A673 (cell line): ENCODE results near the gene BPI. TPM values are rescaled to one million over a fixed set of nuclear protein-coding genes. Genes with fewer than 3 reads are reported as not detected.
A peak's percentile ranks its signal among the peaks of the same experiment; 100 is the strongest.
"Not testable (repeated sequence)": the region's sequence is repeated elsewhere in the genome, so short reads cannot be mapped to it uniquely, and the experiment has no call there.

Source experiments
- BruUV-seq: library from RNA; stranded (reverse); fragments of 400-500 nt; replicated peaks from 2 replicates; lab custom pipeline; 2021; lab: Mats Ljungman, UMichigan
- CTCF ChIA-PET: fragments of 300-600 bp; sonication (Branson Sonifier 250); formaldehyde crosslinking; loops from one replicate; lab custom pipeline; 2022; ENCODE audit warnings: antibody characterized with exemption; lab: Charles Lee
- POLR2A ChIA-PET: fragments of 300-600 bp; sonication (Branson Sonifier 250); formaldehyde crosslinking; loops from one replicate; lab custom pipeline; 2022; ENCODE audit warnings: antibody characterized with exemption; ENCODE audit not compliant: low non-redundant PET; lab: Charles Lee
- DNase-seq: peaks from one replicate; pipeline ENCODE4 v3.0.0-alpha.2; 2015; ENCODE audit warnings: low spot score
- H3K27ac ChIP-seq: fragments of 200-600 bp; sonication (generic); 2 replicates; pipeline ENCODE4 v1.5.1; 2016; ENCODE audit warnings: mixed run types, low read depth, mild to moderate bottlenecking, mixed read lengths, antibody characterized with exemption, low read length; ENCODE audit not compliant: poor library complexity, severe bottlenecking
- H3K27me3 ChIP-seq: fragments of 200-600 bp; sonication (generic); replicated peaks from 2 replicates; pipeline ENCODE4 v1.6.1; 2017; ENCODE audit warnings: mixed run types, low read depth, mild to moderate bottlenecking, mixed read lengths, antibody characterized with exemption, low read length; ENCODE audit not compliant: insufficient read depth, poor library complexity
- H3K36me3 ChIP-seq: fragments of 200-600 bp; sonication (generic); 2 replicates; pipeline ENCODE4 v1.6.1; 2016; ENCODE audit warnings: mixed run types, mild to moderate bottlenecking, mixed read lengths, antibody characterized with exemption, low read length; ENCODE audit not compliant: insufficient read depth, poor library complexity, severe bottlenecking
- H3K4me1 ChIP-seq: fragments of 200-600 bp; sonication (generic); 2 replicates; pipeline ENCODE4 v1.6.1; 2017; ENCODE audit warnings: mixed run types, mild to moderate bottlenecking, mixed read lengths, antibody characterized with exemption, low read length; ENCODE audit not compliant: insufficient read depth, poor library complexity, severe bottlenecking
- H3K4me3 ChIP-seq: fragments of 200-600 bp; sonication (generic); 2 replicates; pipeline ENCODE4 v1.5.1; 2016; ENCODE audit warnings: low read depth, mixed run types, mild to moderate bottlenecking, mixed read lengths, low read length; ENCODE audit not compliant: poor library complexity, severe bottlenecking
- H3K9me3 ChIP-seq: fragments of 200-600 bp; sonication (generic); 2 replicates; pipeline ENCODE4 v1.6.1; 2016; ENCODE audit warnings: mixed run types, low read depth, mild to moderate bottlenecking, mixed read lengths, antibody characterized with exemption, low read length; ENCODE audit not compliant: poor library complexity, severe bottlenecking
- CTCF ChIP-seq: fragments of 300-800, 200-600 bp; sonication (generic); conservative IDR thresholded peaks from 2 replicates; pipeline ENCODE4 v1.5.1; 2017; ENCODE audit warnings: low read depth, mild to moderate bottlenecking, antibody characterized with exemption, low read length, moderate library complexity, mixed read lengths
- EZH2 ChIP-seq: fragments of 200-600 bp; sonication (generic); IDR thresholded peaks from 2 replicates; pipeline ENCODE4 v1.6.1; 2017; ENCODE audit warnings: borderline replicate concordance, low read depth, mild to moderate bottlenecking, mixed read lengths, antibody characterized with exemption, low read length; ENCODE audit not compliant: poor library complexity, severe bottlenecking
- intact Hi-C: fragments of 100-400 bp; cut with micrococcal nuclease; formaldehyde crosslinking; loops from one replicate; pipeline ENCODE4 v1.10.0; 2022; ENCODE audit not compliant: unreplicated experiment
- total RNA-seq: library from RNA; stranded (reverse); gene quantifications from 2 replicates; pipeline ENCODE4 v1.2.3, GENCODE V29; 2021

Gene BPI
- total RNA-seq, 1 experiment from 2014 or later, result not detected

GRCh38 chr20:38278131-38278530 is 25.8 kb upstream of the BPI start:
- intact Hi-C loops, result no loop called here
- Histone ChIP-seq H3K36me3 (no peaks in the 10 kb centered on the region), H3K4me3 (no peak overlapping the region), H3K4me1 (no peaks in the 10 kb centered on the region), H3K27me3 (no peaks in the 10 kb centered on the region), H3K27ac (no peak overlapping the region), H3K9me3 (no peaks in the 10 kb centered on the region)
- POLR2A ChIA-PET, result interaction anchor here (0.6 kb wide), 1 partner anchor 129 kb away, joined by 17 read pairs; no protein-coding TSS in a partner anchor
- BruUV-seq, result no TSS peak
- no peak for DNase-seq
- TF ChIP-seq EZH2 (no peak), CTCF (no peak)
- CTCF ChIA-PET, result no interaction called here

- Histone ChIP-seq H3K4me1 (no peaks in the 10 kb centered on the region), H3K4me3 (no peak overlapping the region), H3K36me3 (no peaks in the 10 kb centered on the region), H3K9me3 (no peaks in the 10 kb centered on the region), H3K27me3 (no peaks in the 10 kb centered on the region), H3K27ac (no peak overlapping the region)
- no peak for DNase-seq
- no TSS peak for BruUV-seq
- ChIA-PET CTCF (no interaction called here), POLR2A (no interaction called here)
- intact Hi-C loops, result no loop called here
- TF ChIP-seq CTCF (no peak), EZH2 (no peak)
These were observed 25.2 kb upstream of the BPI start for GRCh38 chr20:38278763-38279162.

DNA sequence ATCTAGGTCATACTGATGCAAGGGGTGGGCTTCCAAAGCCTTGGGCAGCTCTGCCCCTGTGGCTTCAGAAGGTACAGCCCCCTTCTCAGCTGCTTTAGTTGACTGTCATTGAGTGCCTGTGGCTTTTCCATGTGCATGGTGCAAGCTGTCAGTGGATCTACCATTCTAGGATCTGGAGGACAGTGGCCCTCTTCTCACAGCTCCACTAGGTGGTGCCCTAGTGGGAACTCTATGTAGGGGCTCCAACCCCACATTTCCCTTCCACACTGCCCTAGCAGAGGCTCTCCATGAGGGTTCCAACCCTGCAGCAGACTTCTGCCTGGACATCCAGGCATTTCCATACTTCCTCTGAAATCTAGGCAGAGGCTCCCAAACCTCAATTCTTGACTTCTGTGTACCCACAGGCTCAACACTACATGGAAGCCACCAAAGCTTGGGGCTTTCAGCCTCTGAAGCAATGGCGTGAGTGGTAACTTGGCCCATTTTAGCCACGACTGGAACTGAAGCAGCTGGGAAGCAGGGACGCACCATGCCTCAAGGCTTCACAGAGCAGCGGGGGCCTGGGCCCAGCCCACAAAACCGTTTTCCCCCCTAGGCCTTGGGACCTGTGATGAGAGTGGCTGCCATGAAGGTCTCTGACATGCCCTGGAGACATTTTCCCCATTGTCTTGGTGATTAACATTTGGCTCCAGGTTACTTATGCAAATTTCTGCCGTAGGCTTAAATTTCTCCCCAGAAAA is 22.6 kb upstream of the BPI start:
- CTCF ChIA-PET, H3K9me3 ChIP-seq, H3K4me1 ChIP-seq, BruUV-seq, intact Hi-C loops, DNase-seq, H3K27me3 ChIP-seq, H3K4me3 ChIP-seq, H3K36me3 ChIP-seq, POLR2A ChIA-PET, H3K27ac ChIP-seq: not testable (repeated sequence)
- TF ChIP-seq CTCF, result peak; percentile 30
